HG03442 (cell line): Measurements from ENCODE around the gene TMX4.
A peak's percentile ranks its signal among the peaks of the same experiment; 100 is the strongest.
"Not testable (repeated sequence)": the region's sequence is repeated elsewhere in the genome, so short reads cannot be mapped to it uniquely, and the experiment has no call there.

Experiments used
- ATAC-seq: cut with Tn5 transposase; IDR thresholded peaks from one replicate; pipeline ENCODE4 v1.9.1; 2021; ENCODE audit warnings: mild to moderate bottlenecking, moderate library complexity; ENCODE audit not compliant: unreplicated experiment

Gene TMX4, protein sequence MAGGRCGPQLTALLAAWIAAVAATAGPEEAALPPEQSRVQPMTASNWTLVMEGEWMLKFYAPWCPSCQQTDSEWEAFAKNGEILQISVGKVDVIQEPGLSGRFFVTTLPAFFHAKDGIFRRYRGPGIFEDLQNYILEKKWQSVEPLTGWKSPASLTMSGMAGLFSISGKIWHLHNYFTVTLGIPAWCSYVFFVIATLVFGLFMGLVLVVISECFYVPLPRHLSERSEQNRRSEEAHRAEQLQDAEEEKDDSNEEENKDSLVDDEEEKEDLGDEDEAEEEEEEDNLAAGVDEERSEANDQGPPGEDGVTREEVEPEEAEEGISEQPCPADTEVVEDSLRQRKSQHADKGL

DNA sequence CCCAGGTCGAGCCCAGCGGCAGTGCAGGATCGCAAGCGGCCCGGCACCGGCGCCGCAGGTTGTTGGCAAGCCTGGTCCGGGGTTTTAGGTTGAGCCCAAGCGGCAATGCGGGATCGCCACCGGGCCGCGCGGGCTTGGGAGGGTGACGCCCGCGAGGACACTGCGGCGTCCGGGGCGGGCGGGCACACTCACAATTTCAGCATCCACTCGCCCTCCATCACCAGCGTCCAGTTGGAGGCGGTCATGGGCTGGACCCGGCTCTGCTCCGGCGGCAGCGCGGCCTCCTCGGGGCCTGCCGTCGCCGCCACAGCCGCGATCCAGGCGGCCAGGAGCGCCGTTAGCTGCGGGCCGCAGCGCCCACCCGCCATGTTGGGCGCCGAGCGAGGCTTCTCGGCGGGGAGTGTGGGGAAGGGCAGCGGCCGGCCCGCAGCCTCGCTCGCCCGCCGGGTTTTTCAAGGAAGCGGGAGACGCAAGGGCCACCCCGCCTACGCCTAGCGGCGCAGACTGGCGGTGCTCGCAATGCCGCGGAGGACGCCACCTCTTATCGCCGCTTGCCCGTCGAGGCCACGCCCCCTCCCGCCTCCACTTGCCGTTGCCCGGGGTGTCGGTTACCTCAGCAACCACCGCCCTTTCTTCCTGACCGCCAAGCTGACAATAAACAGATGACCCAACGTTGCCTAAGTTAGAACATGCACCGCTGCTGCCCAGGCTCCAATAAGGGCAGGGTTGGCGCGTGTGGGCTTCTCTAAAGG is at the start of gene TMX4:
Gene TMX4 (minus strand): TSS at position 516 of the 752 bp plus-strand sequence. CDS start 148 bp downstream, at position 368.
- peak; percentile 89 for ATAC-seq

DNA sequence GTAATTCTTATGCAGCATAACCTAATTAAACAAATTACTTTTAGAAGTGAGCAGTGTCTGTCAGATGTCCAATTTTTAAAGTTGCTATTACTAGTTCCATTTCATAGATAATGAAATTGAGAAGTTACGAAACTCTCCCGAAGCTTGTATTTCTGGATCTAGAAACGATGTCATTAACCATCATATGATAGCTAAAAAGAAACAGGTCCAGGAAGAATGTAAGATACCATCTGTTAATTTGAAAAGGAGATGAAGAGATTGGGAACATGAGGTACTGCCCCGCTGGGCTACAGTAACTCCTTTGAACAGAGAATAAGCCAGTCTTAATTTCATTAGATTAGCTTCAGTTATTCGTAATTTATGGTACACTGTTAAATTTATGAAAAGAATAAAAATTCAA is 47.5 kb upstream of the TMX4 start:
- ATAC-seq = no peak

DNA sequence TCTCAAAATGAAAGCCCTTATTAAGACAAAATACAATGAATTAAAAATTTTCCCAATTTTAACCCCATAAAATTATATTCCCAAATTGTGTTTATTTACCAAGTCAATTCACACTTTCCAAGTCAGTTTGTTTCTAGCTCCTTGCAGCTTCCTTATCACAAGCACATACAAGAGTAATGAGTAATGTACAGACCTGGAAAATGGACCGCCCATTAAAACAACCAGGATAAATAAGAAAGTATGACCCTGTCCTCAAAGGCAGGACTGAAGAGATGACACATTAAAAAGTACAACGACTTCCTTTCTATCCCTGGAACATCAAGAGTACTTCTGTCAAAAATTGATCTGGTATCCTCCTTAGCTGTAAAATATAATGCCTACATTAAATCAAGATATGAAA is 47.1 kb upstream of the TMX4 start:
- ATAC-seq = no peak

DNA sequence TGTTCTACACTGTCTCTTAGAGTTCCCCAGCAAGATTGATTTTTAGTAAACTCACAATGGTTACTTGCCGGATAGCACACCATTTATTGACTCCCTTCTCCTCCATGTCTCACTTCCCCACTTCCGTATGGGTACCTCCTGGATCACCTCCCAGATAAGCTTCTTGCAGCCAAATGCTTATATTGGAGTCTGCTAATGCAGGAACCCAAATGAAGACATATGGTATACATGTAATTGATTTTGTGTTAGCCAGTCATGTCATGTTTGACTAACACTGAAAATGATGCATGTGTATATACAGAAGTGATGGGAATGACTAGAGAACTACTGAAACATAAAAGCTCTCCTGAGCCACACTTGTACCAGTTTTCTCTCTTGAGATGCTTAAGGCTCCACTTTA is 46.1 kb upstream of the TMX4 start:
- ATAC-seq = no peak

DNA sequence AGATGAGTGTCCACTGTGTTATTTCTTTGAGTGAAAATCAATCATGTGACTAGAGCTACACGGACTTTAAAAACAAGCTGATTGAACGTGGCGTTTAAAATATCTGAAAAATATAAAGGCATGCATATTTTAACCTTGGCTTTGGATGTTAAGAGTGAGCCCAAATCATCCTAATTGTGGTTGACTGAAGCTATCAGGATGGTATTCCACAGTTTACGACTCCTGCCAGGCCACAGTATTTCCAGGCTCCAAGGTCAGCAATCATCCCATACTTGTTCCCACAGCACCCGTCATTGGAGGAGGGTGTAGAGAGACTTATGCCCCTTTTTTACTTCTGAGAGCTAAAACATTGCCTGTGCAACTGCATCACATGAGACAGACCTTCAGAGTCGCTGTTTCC is 43.2 kb upstream of the TMX4 start:
- no peak for ATAC-seq

DNA sequence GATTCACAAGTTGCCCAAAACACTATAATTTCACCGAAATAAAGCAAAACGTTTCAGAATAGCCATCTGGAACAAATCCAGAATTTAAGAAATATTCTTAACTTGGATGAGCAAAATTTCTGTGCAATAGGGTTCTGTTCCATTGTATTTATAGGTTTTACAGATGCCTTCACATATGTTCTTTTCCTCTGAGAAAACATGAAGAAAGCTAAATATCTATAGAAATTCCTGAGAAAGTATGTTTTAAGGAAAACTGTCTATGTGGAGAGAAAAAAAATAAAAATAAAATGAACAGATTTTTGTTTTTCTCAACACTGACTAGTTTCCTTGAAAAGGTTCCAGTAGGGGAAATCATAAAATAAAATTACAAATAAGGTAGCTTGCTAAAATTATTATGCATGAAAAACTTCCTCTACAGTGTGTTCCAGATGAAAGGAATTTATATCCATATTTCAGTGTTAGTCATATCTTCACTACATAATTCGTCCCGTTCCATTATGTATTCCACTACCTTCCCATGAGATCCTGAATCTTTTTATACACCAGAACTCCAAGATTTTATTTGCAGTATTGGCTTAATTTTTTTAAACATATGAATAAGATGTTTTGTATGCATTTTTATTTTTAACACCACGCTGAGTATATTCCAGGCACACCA is 42.4 kb upstream of the TMX4 start:
- ATAC-seq = no peak

DNA sequence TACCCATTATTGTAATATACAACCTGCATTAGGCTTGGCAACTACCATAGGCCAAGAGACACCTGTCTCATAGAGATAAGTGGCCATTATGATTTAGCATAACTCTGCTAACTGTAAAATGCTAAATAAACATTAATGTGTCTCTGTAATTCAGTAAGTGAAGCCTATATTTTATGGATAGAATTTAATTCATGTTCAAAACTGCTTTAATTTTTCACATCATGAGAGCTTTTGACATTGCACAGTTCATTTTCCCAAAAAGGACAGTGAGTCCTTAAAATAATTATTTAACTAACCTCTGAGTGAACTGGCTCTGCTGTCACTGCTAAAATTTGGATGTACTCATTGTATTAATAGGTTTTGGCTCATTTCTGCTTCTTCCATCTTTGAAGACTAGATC is 41.4 kb upstream of the TMX4 start:
- no peak for ATAC-seq

DNA sequence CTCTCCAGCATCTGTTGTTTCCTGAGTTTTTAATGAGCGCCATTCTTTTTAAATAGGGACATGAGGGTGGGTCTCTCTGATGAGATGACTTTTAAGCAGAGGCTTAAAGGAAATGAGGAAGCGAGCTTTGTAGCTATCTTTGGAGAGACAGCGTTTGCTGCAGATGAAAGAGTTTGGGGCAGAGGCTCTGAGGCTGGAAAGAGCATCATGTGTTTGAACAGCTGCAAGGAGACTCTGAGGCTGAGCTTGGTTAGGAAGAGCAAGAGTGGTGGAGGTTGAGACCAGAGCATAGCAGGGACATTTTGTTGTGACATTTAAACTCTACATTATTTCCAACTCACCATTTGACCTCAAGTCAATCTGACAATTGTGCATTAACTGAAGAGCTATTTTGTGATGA is 38.3 kb upstream of the TMX4 start:
- no peak for ATAC-seq

DNA sequence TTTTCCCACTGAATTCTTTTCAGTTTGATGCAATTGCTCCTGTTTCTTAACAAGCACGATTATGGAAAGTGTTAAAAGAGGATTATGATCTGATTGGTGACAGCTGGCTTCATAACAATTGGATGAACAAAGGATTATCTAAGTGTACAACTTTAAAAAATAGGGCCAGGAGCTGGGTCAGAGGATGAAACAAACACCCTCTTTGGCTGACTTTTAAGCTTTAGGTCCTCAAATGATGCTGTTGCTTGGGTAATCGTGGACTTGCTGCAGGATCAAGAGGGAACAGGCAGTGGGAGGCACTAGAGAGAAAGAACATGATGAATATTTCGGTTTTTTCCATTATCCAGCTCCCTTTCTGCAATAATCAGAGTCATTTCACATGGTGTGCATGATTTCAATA is 35.5 kb upstream of the TMX4 start:
- ATAC-seq = no peak

DNA sequence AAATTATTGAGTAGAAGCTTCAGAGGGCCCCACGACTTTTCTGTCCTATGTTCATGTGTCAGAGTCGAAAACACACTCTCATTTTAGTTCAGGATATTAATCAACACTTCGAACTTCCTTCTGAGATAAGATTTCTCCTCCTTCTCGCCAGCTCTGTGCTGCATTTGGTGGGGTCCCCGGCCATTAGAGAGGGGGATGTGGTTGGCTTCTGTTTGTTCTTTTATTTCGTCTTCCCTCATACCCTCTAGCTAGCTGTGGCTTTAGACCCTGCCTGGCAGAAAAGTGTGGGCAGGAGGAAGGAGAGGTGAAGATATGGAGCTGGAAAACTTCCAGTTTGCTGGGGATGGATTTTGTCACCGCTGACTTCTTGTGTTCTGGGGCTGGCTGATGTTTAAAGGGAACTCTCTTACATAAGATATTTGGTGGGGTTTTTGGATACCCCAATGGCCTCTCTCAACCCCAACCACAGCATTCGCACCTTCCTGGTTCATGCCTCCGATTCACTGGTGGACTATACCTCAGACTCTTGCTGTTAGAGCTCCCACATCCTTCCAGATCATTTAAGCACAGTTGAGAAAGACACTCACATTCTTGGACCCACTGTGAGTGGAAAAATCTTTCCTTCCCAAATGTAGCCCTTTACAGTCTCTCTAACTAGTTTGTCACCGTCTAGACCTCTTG is 30.7 kb upstream of the TMX4 start:
- no peak for ATAC-seq

DNA sequence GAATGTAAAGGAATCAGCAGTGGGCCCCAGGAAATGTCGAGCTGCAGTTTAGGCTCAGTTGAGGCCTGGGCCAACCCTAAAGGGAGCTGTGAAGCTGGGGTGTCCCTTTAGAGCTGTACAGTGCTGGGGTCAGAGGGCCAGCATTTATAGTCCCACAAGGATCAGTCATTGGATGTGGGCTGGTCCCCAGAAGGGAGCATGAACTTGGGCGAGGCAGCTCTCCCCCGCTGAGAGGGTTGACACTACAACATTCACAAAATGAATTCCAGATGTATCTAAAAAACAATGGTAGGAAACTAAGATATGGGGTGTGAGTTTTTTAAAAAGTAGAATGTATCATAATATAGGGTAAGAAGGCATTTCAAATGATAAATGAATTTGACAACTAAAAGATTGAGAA is 29.7 kb upstream of the TMX4 start:
- no peak for ATAC-seq

DNA sequence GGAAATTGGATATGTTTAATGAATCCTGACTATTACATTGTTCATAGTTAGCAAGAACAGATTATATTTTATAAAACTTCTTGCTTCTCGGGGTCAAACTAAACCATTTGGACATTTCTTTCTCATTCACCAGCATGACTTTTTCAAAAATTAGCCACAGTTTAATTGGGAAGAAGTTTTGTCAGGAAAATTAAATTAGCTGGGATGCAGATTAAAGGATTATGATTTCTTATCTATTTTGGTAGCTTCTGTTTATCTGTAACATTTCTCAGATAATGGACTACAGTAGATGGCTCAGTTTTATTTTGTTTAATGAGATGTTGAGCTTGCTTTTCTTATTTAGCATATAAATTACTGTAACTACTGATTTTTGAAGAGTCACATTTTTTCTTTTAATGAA is 26.4 kb upstream of the TMX4 start:
- no peak for ATAC-seq

DNA sequence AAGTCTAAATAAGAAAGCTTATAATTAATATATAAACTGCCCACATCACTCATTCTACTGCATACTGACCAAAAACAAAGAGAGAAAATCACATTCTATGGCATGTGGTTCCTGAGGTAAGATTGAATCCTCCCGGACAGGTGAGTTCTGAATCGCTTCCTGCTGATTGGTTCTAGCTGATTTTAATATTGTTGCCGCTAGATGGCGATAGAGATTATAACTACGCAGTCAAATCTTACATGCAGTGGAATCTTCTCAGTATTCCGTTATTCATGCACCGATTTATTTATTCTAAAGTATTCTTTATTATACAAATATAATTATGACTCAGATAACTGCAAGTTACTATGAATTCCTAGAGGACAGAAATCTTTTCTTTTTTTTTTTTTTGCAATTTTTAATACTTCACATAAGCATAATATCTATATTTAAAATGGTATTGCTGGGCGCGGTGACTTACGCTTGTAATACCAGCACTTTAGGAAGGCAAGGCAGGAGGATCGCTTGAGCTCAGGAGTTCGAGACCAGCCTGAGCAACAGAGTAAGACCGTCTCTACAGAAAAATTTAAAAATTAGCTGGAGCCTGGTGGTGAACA is 24.2 kb upstream of the TMX4 start:
- peak; percentile 81 for ATAC-seq

DNA sequence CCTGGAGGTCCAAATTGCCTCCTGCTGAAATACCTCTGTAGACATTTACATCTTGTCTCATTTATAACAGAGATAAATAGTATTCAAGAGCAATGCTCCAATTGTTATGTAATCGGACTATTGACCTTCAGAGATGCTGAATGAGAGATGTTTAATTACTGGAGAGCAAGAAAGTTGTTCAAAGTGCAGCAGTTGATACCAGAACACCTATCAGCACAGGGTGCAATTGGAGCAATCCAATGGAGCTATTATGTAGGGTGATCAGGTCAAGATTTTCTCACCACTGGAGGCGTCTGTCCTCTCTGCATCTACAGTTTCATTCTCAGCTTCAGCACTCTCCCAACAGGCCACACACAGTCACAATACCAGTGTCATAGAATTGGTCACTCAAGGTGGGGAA is 19.5 kb upstream of the TMX4 start:
- no peak for ATAC-seq

DNA sequence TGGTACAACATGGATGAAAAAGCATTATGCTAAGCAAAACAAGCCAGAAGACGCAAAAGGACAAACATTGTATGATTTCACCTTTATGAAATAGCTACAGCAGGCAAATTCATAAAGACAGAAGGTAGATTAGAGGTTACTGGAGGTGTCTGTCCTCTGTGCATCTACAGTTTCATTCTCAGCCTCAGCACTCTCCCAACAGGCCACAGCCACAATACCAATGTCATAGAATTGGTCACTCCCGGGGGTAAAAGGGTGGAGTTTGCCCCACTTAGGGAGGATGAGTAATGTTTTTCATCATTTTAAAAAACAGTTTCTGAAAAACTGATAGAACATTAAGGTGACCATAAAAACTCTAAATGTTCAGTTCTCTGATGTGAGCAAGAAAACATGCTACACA is 17.2 kb upstream of the TMX4 start:
- ATAC-seq = no peak

DNA sequence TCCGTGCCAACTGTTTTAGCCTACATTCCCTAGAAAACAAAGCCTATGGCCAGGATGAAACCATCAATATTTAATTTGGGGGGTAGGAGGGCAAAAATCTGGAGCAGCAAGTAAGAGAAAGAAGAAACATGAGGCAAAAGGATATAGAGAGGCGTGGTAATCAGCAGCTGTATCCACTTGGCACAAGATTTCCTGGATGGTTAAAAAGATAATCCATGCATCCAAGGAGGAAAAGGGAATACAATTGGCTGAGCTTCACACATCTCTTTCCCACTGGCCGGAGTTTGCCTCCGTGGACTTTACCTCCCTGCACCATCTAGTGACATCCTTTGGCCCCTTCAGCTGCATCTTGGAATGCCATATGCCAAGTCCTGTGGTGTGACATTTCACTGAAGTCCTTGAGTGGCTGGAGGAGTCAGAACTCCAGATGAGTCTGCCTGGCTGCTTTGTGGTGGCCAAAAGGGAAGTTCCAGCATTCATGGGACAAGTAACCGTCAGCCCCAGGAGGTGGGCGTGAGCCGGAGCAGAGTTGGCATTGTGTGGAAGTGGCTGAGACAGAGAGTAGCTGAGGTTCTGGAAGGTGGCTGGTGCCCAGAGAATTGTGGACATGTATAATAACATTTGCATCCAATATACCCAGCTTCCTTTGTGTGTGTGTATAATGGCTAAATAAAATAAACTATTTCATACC is 13.7 kb upstream of the TMX4 start:
- ATAC-seq = no peak

DNA sequence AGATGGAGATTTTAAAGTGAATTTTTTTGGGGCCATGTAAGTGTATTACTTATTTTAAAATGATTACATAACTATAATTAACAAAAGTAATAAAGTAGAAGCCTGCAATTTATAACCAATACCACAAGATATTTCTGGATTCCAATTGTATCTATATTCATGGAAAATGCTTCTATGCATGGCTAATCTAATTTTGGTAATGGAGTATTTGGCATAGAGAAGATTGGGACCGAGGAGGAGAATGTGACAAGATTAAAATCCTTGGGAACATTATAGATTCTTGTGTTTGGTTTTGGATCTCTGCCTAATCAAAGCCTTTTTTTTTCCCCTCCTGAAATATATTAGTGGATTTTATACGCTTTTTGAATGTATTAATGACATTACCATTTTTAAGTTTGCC is 12.9 kb upstream of the TMX4 start:
- no peak for ATAC-seq

DNA sequence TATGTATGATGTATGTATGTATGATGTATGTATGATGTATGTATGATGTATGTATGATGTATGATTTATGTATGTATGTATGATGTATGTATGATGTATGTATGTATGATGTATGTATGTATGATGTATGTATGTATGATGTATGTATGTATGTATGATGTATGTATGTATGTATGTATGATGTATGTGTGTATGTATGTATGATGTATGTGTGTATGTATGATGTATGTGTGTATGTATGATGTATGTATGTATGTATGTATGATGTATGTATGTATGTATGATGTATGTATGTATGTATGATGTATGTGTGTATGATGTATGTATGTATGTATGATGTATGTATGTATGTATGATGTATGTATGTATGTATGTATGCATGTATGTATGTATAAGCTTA is 12.0 kb upstream of the TMX4 start:
- ATAC-seq = not testable (repeated sequence)

DNA sequence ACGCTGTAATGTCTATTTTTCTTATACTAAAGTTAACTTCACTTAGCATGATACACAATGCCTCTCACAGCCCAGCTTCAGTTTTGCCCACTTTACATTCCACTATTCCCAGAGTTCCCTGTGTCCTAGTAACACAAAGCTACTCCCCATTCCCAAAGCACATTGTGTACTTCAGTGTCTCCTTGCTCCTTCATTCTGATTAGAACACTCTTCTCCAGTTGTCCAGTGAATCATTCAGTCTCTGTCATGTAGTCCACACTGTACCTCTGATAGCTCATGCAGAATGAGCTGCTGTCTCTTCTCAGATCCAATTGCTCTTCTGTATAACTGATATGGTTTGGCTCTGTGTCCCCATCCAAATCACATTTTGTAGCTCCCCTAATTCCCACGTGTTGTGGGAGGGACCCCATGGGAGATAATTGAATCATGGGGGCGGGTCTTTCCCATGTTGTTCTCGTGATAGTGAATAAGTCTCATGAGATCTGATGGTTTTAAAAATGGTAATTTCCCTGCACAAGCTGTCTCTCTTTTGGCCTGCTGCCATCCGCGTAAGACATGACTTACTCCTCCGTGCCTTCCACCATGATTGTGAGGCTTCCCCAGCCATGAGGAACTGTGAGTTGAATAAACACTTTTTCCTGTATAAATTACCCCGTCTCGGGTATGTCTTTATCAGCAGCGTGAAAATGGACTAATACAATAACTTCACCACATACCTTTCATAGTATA is 2.1 kb upstream of the TMX4 start:
- no peak for ATAC-seq
